Activated CD4-positive, alpha-beta T cell treated with anti-CD3 and anti-CD28 coated beads, Interleukin-2, amount 50 U/mL, for 16 hours (primary cell): Measurements from ENCODE around the gene TESK2.
"Not testable (repeated sequence)": the region's sequence is repeated elsewhere in the genome, so short reads cannot be mapped to it uniquely, and the experiment has no call there.

ENCODE experiments used
- DNase-seq: peaks from one replicate; pipeline ENCODE4 v3.0.0-alpha.2; 2020

TESK2 gene

GRCh38 chr1:45410850-45411509 is 80.0 kb downstream of the TESK2 start:
- no peak for DNase-seq

DNA sequence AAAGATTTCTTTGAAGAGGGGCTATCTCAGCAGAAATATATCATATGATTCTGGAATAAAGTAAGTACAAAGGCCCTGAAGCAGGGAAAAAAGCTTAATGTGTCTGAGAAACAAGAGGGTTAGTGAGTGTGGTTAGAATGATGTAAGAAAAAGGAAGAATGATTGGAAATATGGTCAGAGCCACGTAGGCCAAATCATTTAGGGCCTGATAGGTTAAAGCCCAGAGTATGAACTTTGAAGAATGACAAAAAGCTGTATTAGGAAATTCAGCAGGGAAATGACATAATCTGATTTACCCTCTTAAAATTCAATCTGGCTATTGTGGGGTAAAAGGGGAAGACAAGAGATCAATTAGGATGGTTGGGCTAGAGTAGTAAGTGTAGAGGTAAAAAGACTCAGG is 81.7 kb downstream of the TESK2 start:
- no peak for DNase-seq

DNA sequence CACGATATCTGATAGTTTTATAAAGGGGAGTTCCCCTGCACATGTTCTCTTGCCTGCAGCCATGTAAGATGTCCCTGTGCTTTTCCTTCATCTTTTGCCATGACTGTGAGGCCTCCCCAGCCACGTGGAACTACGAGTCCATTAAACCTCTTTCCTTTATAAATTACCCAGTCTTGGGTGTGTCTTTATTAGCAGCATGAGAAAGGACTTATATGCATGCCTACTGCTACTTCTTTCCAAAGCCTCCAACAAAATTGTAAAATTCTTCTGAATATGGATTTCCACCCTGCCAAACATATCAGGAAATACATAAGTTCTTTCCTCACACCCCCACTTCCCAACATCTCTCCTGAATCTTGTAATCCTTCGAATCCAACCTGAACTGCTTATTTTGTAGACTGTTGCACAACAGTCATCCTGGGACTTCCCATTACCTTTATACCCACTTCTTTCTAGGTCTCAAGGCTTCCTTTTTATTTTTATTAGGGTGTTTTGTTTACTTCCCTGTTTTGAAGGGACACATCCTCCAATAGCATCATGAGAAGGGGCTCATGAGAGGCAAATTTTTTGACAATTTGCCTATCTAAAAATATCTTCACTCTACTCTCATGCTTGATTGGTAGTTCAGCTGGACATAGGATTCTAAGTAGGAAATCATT is 83.2 kb downstream of the TESK2 start:
- no peak for DNase-seq

DNA sequence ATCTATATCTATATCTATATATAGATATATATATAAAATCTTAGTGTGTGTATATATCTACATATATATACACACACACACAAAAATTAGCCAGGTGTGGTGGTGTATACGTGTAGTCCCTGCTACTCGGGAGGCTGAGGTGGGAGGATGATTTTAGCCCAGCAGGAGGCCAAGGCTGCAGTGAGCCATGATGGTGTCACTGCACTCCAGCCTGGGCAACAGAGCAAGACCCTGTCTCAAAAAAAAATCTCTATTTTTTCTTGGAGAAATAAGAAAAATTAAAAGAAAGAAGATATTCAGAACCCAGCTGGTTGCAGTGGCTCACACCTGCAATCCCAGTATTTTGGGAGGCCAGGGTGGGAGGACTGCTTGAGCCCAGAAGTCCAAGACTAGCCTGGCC is 85.3 kb downstream of the TESK2 start:
- DNase-seq, result no peak

- no peak for DNase-seq
Observed at GRCh38 chr1:45403718-45404117, 87.2 kb downstream of the TESK2 start.

GRCh38 chr1:45403298-45403697 is 87.7 kb downstream of the TESK2 start:
- no peak for DNase-seq

DNA sequence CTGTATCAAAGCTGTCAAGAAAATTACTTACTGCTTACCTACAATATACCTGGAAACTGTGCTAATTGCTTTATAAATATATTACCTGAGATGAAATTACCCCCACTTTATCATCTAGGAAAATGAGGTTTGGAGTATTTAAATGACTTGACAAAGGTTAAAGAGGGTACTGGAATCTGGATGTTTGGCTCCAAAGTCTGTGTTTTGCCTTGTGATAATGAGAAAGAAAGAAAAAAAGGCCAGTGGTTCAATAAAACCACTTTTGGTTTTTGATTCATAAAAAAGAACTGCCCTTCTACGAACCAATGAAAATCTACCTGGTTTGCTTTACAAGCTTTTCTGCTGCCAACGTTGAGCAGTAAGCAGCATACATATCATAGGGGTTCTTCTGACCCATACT is 89.4 kb downstream of the TESK2 start:
- DNase-seq, result no peak

DNA sequence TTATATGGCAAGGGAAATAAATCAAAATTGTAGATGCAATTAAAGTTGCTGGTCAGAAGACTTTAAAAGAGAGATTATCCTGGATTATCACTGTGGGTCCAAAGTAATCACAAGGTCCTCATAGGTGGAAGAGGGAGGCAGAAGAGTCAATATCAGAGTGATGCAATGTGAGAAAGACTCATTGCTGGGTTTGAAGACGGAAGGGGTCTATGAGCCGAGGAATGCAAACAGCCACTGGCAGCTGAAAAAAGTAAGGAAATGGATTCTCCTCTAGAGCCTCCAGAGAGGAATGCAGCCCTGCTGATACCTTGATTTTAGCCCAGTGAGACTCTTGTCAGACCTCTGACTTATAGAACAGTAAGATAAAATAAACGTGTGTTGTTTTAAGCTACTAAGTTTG is 90.9 kb downstream of the TESK2 start:
- no peak for DNase-seq

DNA sequence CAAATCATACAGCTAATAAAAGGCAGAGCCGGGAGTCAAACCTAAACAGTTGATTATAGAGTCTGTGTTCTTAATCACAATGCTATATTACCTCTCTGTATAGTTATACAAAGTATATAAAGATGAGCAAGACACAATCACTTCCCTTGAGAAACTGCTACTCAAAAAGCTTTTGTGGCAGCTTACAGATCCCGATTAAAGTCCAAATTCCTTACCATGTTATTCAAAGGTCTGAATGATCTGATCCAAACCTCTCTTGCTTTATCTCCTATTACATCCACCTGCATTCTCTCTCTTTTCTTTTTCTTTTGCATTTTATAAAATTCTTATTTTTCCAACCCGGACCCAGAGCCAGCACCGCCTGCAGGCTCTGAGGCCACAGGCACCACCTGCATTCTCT is 93.7 kb downstream of the TESK2 start:
- DNase-seq, result no peak

GRCh38 chr1:45395582-45395981 is 95.4 kb downstream of the TESK2 start:
- no peak for DNase-seq

DNA sequence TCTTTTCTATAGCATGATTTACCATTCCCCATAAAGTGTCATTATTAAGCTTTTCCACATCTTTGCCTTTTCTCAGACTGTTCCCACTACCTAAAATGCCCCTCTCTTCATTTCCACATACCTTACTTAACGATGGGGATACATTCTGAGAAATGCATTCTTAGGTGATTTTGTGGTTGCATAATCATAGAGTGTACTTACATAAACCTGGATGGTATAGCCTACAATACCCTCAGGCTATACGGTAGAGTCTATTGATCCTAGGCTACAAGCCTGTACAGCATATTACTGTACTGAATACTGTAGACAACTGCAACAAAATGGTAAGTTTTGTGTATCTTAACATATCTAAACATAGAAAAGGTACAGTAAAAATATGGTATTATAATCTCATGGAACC is 95.9 kb downstream of the TESK2 start:
- no peak for DNase-seq

DNA sequence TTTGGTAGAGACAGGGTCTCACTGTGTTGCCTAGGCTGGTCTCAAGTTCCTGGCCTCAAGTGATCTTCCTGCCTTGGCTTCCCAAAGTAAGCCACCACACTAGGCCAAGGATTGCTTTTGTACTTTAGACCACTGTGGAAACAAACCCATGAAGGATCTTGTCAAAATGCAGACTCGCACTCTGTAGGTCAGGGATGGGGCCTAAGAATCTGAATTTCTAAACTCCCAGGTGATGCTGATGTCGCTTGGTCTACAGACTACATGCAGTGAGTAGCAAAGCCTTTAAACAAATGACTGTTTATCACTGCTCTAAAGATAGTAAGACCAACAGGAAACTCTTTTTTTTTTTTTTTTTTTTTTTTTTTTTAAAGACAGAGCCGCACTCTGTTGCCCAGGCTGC is 96.6 kb downstream of the TESK2 start:
- DNase-seq, result peak; percentile 37

- DNase-seq, result peak; percentile 48
Observed at GRCh38 chr1:45393718-45394302, 97.2 kb downstream of the TESK2 start.

DNA sequence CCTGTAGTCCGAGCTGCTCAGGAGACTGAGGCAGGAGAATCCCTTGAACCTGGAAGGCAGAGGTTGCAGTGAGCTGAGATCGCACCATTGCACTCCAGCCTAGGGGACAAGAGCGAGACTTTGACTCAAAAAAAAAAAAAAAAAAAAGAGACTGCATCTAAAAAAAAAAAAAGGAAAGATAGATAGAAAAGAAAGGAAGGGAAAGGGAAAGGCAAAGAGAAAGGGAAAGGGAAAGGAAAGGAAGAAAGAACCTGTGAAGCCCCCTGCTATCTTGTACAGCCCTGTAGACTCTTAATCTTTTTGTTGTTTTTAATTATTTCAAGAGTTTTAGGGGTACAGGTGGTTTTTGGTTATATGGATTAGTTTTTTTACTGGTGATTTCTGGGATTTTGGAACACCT is 104.7 kb downstream of the TESK2 start:
- DNase-seq, result no peak

DNA sequence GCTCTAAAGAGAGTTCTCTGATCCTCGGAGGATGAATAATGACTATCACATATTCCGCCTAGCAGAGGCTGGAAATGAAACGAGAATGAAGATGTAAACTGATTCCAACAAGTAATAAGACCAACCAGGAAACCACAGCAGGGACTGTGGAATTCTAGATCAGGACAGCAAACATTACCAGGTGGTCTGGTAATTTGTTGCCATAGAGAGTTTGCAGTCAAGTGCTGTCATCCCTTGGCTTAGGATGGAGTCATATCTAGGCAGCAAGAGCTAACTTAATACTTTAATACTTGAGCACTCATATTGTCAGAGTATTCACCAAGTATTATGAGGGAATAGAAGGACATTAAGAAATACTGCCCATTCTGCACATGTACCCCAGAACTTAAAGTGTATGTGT is 105.7 kb downstream of the TESK2 start:
- no peak for DNase-seq

DNA sequence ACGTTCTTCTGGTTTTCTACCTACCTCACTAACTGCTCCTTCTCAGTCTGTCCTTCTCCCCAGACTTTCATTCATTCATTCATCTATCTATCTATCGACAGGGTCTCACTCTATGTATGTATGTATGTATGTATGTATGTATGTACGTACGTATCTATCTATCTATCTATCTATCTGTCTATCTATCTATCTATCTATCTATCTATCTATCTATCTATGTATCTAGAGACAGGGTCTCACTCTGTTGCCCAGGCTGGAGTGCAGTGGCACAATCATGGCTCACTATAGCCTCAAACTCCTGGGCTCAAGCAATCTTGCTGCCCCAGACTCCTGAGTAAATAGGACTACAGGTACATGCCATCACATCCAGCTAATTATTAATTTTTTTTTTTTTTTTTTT is 106.8 kb downstream of the TESK2 start:
- not testable (repeated sequence) for DNase-seq

- DNase-seq, result no peak
Observed at GRCh38 chr1:45383191-45383590, 107.8 kb downstream of the TESK2 start.

DNA sequence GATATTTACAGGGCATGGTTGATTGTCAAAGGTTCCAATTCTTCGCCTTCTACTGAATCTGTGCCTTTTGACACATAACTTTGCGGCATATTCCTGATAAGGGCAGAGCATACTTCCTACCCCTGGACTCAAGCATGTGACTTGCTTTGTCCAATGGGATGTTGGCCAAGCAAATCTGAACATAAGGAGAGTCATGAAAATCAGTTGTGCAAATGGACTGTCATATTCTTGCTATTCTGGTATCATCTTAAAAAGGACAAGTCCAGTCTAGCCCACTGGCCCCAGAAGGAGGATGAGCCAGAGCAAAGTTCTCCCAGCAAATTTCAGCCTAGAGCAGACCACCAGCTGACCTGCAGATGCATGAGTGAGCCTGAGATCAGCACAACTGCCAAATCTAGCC is 109.7 kb downstream of the TESK2 start:
- DNase-seq, result no peak

GRCh38 chr1:45380730-45381129 is 110.2 kb downstream of the TESK2 start:
- no peak for DNase-seq

DNA sequence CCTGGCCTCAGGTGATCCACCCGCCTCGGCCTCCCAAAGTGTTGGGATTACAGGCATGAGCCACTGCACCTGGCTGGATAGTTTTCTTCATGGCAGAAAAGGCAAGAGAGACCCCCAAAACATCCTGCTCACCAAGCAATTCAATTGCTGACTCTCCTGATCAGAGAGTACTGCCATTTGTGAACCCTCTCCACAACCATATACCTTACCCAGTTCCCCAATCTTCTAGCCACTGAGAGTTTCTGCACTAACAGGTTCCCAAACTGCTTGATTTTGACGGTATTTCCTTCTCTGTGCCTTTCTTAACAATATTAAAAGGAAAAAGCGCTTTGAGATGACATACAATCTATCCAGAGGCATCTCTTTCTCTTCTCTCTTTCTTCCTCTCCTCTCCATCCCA is 110.8 kb downstream of the TESK2 start:
- no peak for DNase-seq

DNA sequence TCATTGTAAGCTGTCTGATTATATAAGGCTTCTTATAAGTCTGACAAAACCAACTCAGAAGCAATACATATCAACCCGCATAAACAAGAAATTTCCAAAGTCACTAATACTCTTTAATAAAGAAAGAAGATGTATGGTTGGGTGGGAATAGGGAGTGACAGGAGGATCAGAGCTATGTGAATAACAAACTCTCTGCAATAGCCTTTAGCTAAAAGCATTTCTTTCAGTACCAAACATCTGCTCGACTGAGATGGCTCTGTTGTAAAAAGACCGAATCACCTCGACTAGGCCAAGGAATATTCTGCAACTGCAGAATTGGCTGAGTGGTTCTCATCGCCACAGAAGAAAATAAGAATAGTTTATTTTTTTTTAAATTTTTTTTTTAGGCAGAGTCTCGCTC is 111.4 kb downstream of the TESK2 start:
- DNase-seq, result no peak

- DNase-seq, result no peak
Observed at GRCh38 chr1:45378184-45378583, 112.8 kb downstream of the TESK2 start.

GRCh38 chr1:45375104-45376090 is 115.6 kb downstream of the TESK2 start:
- no peak for DNase-seq
